Small intestine (tissue), 4 donors: Measurements from ENCODE around the gene SPINK14. TPM values are rescaled to one million over a fixed set of nuclear protein-coding genes. Genes with fewer than 3 reads are reported as not detected.

Experiments
- polyA plus RNA-seq, 4 donors: library from polyadenylated mRNA; stranded (reverse) in 3 of 4; unstranded in 1 of 4; fragments of 200-250 nt in 3 of 4; fragments of 120-200 nt in 1 of 4; gene quantifications; one replicate each; pipeline versions ENCODE4 v1.2.1 to v1.2.3, GENCODE V29; 2013
- donor health status: healthy with polysubstance abuse.
- donor health status: Bipolar disorder and iron deficiency.
- donor health status: healthy.

The SPINK14 gene
- polyA plus RNA-seq, 4 donors = not detected

Other genes starting within 250 kb of the SPINK14 start
- 1 to 10 TPM in 1 of 4 donors, under 1 TPM in 3; 0.53 to 1.1 (median 0.78) TPM for gene SPINK5, start 104.6 kb upstream of the SPINK14 start, polyA plus RNA-seq
- not detected for gene SPINK6, start 34.5 kb downstream of the SPINK14 start, polyA plus RNA-seq
- gene MARCOL, start 70.0 kb downstream of the SPINK14 start, polyA plus RNA-seq = under 1 TPM in 1 of 4 donors, not detected in 3; 0.09 TPM
- under 1 TPM in 1 of 4 donors, not detected in 3; 0.18 TPM for gene SPINK13, start 100.2 kb downstream of the SPINK14 start, polyA plus RNA-seq
- under 1 TPM in 2 of 4 donors, not detected in 2; 0.32 to 0.43 TPM for gene SPINK7, start 143.9 kb downstream of the SPINK14 start, polyA plus RNA-seq
- gene SPINK9, start 167.0 kb downstream of the SPINK14 start, polyA plus RNA-seq = under 1 TPM in 1 of 4 donors, not detected in 3; 0.13 TPM
- 10 to 100 TPM; 13.5 to 38.8 (median 15.2) TPM for gene FBXO38, start 215.4 kb downstream of the SPINK14 start, polyA plus RNA-seq